HG02840 (cell line): ENCODE data around the gene LRRC25.
"Not testable (repeated sequence)": the region's sequence is repeated elsewhere in the genome, so short reads cannot be mapped to it uniquely, and the experiment has no call there.

Source experiments
- ATAC-seq: cut with Tn5 transposase; IDR thresholded peaks from one replicate; pipeline ENCODE4 v1.9.1; 2021; ENCODE audit warnings: mild to moderate bottlenecking, moderate library complexity, moderate number of reproducible peaks; ENCODE audit not compliant: unreplicated experiment, low FRiP score

Gene LRRC25

DNA sequence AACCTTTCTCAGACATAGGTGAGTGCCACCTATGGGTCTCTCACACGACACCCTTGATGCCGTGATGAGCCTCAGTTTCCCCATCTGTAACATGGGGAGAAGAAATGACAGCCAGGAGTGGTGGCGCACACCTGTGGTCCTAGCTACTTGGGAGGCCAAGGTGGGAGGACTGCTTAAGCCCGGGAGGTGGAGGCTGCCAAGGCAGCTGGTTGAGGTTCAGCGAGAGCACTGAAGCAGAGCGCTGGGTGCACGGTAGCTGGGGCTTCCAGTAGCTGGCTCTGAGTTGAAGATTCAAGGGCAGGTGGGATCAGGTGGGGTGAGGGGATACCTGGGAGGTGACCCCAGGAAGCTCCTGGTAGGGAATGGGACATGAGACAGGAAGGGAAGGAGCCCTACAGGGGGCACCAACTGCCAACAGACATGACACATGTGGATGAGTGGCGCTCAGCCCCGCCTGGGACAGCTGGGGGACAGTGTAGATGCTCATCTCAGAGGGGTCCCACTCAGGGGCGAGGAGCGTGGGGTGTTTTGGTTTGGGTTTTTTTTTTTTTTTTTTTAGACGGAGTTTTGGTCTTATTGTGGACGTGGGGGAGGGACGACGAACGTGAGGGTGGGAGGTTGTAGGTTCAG is 15.3 kb upstream of the LRRC25 start:
- ATAC-seq = no peak

GRCh38 chr19:18408053-18408476 is 10.6 kb upstream of the LRRC25 start:
- no peak for ATAC-seq

GRCh38 chr19:18406749-18407148 is 9.3 kb upstream of the LRRC25 start:
- ATAC-seq = no peak

GRCh38 chr19:18405754-18406153 is 8.3 kb upstream of the LRRC25 start:
- ATAC-seq = not testable (repeated sequence)

DNA sequence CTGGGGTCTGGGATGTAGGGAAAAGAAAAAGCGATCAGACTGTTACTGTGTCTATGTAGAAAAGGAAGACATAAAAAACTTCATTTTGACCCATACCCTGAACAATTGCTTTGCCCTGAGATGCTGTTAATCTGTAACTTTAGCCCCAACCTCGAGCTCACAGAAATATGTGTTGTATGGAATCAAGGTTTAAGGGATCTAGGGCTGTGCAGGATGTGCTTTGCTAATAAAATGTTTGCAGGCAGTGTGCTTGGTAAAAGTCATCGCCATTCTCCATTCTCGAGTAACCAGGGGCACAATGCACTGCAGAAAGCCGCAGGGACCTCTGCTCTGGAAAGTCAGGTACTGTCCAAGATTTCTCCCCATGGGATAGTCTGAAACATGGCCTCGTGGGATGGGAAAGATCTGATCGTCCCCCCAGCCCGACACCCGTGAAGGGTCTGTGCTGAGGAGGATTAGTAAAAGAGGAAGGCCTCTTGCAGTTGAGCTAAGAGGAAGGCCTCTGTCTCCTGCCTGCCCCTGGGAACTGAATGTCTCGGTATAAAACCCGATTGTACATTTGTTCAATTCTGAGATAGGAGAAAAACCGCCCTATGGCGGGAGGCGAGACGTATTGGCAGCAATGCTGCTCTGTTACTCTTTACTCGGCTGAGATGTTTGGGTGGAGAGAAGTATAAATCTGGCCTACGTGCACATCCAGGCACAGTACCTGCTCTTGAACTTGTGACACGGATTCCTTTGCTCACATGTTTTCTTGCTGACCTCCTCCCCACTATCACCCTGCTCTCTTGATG is 5.2 kb upstream of the LRRC25 start:
- ATAC-seq = not testable (repeated sequence)

GRCh38 chr19:18401580-18402112 is 4.2 kb upstream of the LRRC25 start:
- no peak for ATAC-seq

- no peak for ATAC-seq
Observed at GRCh38 chr19:18399008-18399407, 1.6 kb upstream of the LRRC25 start.

- ATAC-seq = no peak
Observed at GRCh38 chr19:18396471-18397241, 766 bp downstream of the LRRC25 start.

DNA sequence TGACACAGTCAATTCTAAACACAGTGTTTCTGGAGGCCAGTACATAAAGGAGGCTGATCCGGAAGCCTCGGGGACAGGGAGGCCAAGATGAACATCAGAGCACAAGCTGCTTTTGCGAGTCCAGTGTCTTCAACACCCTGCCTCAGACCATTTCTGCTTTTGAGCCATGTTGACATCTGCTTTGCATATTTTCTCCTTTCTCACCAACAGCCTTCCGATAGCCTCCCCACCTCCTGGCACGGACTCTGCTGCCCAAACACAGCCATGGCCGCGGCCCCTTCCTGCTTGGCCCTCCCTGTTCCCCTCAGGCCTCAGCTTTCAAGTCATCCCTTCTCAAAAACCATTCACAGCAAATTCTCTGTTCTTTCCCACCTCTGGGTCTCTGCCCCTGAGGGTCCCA is 3.6 kb downstream of the LRRC25 start:
- no peak for ATAC-seq

GRCh38 chr19:18392926-18393325 is 4.5 kb downstream of the LRRC25 start:
- no peak for ATAC-seq

- no peak for ATAC-seq
Observed at GRCh38 chr19:18392417-18392816, 5.0 kb downstream of the LRRC25 start.

GRCh38 chr19:18391509-18392075 is 5.8 kb downstream of the LRRC25 start:
- no peak for ATAC-seq

DNA sequence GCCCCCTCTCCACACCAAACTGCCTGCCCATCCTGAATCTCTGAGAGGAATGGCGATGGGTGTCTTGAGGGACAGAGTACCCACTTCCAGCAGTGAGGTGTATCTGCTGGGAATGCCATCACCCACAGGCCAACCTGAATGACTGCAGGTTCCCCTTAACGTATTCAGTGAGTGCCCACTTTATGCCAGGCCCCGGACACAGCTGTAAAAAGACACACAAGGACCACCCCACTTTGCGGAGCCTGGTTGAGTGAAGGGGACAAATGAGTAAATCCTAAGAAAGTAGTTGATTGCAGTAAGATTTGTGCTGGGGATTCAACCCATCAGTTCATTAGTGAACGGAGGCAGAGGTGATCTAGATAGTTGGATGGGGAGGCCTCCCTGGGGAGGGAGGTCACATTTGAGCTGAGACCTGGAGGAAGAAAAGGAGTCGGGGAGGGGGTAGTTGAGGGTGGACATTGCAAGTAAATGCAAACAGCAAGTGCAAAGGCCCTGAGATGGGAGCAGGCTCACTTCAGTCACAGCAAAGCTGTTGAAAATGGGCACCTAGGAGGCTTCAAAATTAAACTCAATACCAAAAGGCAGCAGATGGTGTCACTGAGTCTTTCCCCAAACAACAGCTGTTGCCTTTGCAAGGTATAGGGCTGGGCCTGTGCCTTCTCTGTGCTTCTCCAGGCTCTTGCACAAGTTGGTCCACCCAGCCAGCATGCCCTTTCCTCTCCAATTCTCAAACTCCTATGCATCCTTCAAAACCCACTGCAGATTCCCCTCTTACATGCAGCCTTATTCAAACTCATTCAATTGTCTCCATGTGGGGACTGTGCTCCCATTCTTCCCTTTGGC is 7.1 kb downstream of the LRRC25 start:
- ATAC-seq = no peak

- no peak for ATAC-seq
Observed at GRCh38 chr19:18389726-18390064, 7.7 kb downstream of the LRRC25 start.

DNA sequence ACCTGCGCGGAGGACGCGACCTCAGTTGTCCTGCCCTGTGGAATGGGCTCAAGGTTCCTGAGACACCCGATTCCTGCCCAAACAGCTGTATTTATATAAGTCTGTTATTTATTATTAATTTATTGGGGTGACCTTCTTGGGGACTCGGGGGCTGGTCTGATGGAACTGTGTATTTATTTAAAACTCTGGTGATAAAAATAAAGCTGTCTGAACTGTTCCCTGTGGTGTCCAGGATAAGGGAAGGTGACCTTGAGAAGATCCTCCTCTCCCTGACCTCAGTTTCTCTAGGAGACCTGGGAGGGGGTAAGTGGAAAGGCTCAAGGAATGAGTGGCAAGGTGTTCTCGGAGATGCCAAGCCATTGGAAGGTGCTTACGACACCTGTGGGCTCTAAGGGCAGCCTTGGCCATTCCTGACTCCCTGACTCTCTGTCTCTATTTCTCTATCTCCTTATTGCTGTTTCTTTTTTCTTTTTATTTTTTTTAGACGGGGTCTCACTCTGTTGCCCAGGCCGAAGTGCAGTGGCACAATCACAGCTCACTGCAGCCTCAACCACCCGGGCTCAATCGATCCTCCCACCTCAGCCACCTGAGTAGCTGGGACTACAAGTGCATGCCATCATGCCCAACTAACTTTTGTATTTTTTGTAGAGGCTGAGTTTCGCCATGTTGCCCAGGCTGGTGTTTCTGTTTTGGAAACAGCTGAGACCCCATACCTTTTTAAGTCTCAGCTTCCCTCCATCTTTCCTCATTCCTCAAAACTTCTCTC is 8.3 kb downstream of the LRRC25 start:
- no peak for ATAC-seq

DNA sequence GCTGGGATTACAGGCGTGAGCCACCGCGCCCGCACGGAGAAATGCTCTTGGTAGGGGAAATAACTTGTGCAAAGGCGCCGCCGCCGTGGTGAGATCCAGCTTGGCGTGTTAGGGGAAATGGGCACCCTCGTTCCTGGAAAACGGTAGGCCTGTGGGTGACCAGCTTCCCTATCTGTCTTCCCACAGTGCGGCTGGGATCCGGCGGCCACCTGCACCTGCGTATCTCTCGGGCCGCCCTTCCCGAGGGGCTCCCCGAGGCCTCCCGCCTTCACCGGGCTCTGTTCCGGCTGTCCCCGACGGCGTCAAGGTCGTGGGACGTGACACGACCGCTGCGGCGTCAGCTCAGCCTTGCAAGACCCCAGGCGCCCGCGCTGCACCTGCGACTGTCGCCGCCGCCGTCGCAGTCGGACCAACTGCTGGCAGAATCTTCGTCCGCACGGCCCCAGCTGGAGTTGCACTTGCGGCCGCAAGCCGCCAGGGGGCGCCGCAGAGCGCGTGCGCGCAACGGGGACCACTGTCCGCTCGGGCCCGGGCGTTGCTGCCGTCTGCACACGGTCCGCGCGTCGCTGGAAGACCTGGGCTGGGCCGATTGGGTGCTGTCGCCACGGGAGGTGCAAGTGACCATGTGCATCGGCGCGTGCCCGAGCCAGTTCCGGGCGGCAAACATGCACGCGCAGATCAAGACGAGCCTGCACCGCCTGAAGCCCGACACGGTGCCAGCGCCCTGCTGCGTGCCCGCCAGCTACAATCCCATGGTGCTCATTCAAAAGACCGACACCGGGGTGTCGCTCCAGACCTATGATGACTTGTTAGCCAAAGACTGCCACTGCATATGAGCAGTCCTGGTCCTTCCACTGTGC is 9.1 kb downstream of the LRRC25 start:
- ATAC-seq = peak; percentile 59

DNA sequence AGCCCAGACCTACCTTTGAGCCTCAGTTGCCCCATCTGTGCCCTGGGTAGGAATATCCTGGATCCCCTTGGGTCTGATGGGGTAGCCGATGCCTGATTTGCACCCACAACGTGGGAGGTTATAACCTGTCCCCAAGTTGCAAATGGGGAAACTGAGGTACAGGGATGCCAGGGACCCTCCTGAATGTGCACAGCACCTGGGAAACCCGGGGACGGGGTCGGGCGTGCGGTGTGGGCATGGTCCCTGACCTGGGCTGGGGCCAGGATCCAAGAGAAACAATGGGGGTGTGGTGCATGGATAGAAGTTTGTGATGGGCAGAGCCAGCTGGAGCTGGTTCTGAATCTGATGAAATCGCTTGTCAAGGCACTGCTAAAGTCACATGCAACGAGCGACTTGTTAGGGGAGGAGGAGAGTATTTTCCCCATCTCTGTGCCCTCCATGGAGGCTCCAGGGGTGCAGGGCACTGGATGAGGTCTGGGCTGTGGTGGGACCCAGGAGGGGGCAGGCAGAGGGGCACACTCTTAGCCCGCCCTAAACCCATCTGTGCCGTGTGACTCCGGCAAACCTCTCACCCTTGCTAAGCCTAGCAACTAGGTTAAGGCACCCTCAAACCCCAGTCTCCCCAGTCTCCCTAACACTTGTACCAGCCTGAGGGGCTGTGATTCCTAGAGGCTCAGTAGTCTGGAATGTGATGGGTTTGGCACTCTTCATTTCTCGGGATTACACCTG is 10.7 kb downstream of the LRRC25 start:
- no peak for ATAC-seq
